Daoy (cell line): ENCODE results near the gene POLE. TPM values are rescaled to one million over a fixed set of nuclear protein-coding genes. Genes with fewer than 3 reads are reported as not detected.
A peak's percentile ranks its signal among the peaks of the same experiment; 100 is the strongest.

ENCODE experiments used
- DNase-seq: peaks from one replicate; pipeline ENCODE4 v3.0.0-alpha.2; 2015; ENCODE audit warnings: low read depth
- total RNA-seq: library from RNA; depleted of rRNA; stranded (reverse); fragments of >200 nt; shearing (Covaris generic); gene quantifications from 2 replicates; pipeline ENCODE4 v1.2.3, GENCODE V29; 2014

The POLE gene
- total RNA-seq, 1 experiment from 2014 or later = 23.5 TPM

GRCh38 chr12:132597333-132598316 is 89.5 kb downstream of the POLE start:
- peak; percentile 64 for DNase-seq

- DNase-seq = peak; percentile 75
Observed at GRCh38 chr12:132596016-132596415, 91.1 kb downstream of the POLE start.

GRCh38 chr12:132595183-132595582 is 92.0 kb downstream of the POLE start:
- no peak for DNase-seq

GRCh38 chr12:132593938-132594358 is 93.2 kb downstream of the POLE start:
- DNase-seq = peak; percentile 73

- no peak for DNase-seq
Observed at GRCh38 chr12:132593521-132593920, 93.6 kb downstream of the POLE start.

GRCh38 chr12:132593071-132593470 is 94.1 kb downstream of the POLE start:
- DNase-seq = no peak

GRCh38 chr12:132592282-132592970 is 94.7 kb downstream of the POLE start:
- DNase-seq = no peak

- DNase-seq = no peak
Observed at GRCh38 chr12:132591107-132591935, 95.8 kb downstream of the POLE start.

GRCh38 chr12:132588821-132589669 is 98.1 kb downstream of the POLE start:
- no peak for DNase-seq

- DNase-seq = no peak
Observed at GRCh38 chr12:132588319-132588718, 98.8 kb downstream of the POLE start.

GRCh38 chr12:132587781-132588180 is 99.4 kb downstream of the POLE start:
- DNase-seq = no peak

- DNase-seq = no peak
Observed at GRCh38 chr12:132586929-132587328, 100.2 kb downstream of the POLE start.

GRCh38 chr12:132585177-132585576 is 102.0 kb downstream of the POLE start:
- no peak for DNase-seq

- no peak for DNase-seq
Observed at GRCh38 chr12:132584429-132584828, 102.7 kb downstream of the POLE start.

GRCh38 chr12:132583736-132584135 is 103.4 kb downstream of the POLE start:
- no peak for DNase-seq

GRCh38 chr12:132583411-132583710 is 103.8 kb downstream of the POLE start:
- no peak for DNase-seq

- DNase-seq = no peak
Observed at GRCh38 chr12:132582582-132583410, 104.3 kb downstream of the POLE start.

GRCh38 chr12:132582058-132582420 is 105.1 kb downstream of the POLE start:
- no peak for DNase-seq

- no peak for DNase-seq
Observed at GRCh38 chr12:132581348-132582057, 105.6 kb downstream of the POLE start.
